K562 (cell line): ENCODE data around the gene SFTPB. TPM values are rescaled to one million over a fixed set of nuclear protein-coding genes. Genes with fewer than 3 reads are reported as not detected.

Source experiments
- ASH1L ChIP-seq: fragments of 450-650 bp; IDR thresholded peaks from 2 replicates; pipeline ENCODE4 v1.6.1; 2018; ENCODE audit warnings: borderline replicate concordance, mild to moderate bottlenecking, low read depth; ENCODE audit not compliant: partially characterized antibody
- HSF4 ChIP-seq: fragments of 250-450 bp; sonication (Bioruptor Pico); IDR thresholded peaks from 2 replicates; pipeline ENCODE4 v2.1.2; 2022; ENCODE audit warnings: mild to moderate bottlenecking, moderate library complexity, borderline replicate concordance
- NCOA1 ChIP-seq: fragments of 450-650 bp; IDR thresholded peaks from 2 replicates; pipeline ENCODE4 v1.6.1; 2016; ENCODE audit warnings: low read depth
- NCOA2 ChIP-seq, 2 experiments: fragments of 450-650 bp; IDR thresholded peaks; 2 replicates each; pipeline ENCODE4 v1.6.1; 2018; ENCODE audit warnings: mild to moderate bottlenecking in 2 of 2, moderate library complexity in 1 of 2; ENCODE audit not compliant: partially characterized antibody in 2 of 2
- POLR2B ChIP-seq: fragments of 450-650 bp; IDR thresholded peaks from 2 replicates; pipeline ENCODE4 v1.6.1; 2018; ENCODE audit warnings: low read depth; ENCODE audit not compliant: partially characterized antibody
- SAP30 ChIP-seq: fragments of 200-600 bp; sonication (generic); IDR thresholded peaks from 2 replicates; pipeline ENCODE4 v1.6.1; 2012; ENCODE audit warnings: borderline replicate concordance, low read depth, mild to moderate bottlenecking, moderate library complexity, low read length, control low read depth, inconsistent platforms; ENCODE audit not compliant: insufficient read depth, poor library complexity, severe bottlenecking
- SPI1 ChIP-seq: IDR thresholded peaks from 2 replicates; pipeline ENCODE4 v1.6.1; 2011; ENCODE audit warnings: low read depth, low read length, control low read depth, borderline replicate concordance
- THRB ChIP-seq: fragments of 450-650 bp; formaldehyde crosslinking; conservative IDR thresholded peaks from 2 replicates; pipeline ENCODE4 v1.4.0; 2022; ENCODE audit warnings: mild to moderate bottlenecking, missing genetic modification characterization
- TRIM24 ChIP-seq, 2 experiments: fragments of 450-650 bp; IDR thresholded peaks; 2 replicates each; pipeline ENCODE4 v1.6.1; 2016
- WHSC1 ChIP-seq: IDR thresholded peaks from one replicate; pipeline ENCODE4 v1.6.1; 2012; ENCODE audit warnings: low read length, control low read depth, inconsistent platforms
- ZNF143 ChIP-seq: sonication (generic); formaldehyde crosslinking; IDR thresholded peaks from 2 replicates; pipeline ENCODE4 v1.9.0; 2022; ENCODE audit warnings: mild to moderate bottlenecking, missing genetic modification reagents
- ZNF609 ChIP-seq: sonication (generic); formaldehyde crosslinking; IDR thresholded peaks from 2 replicates; pipeline ENCODE4 v1.8.1; 2023; ENCODE audit warnings: missing genetic modification reagents, mild to moderate bottlenecking, borderline replicate concordance
- polyA plus RNA-seq, 8 experiments: library from polyadenylated mRNA; depleted of rRNA in 4 of 8; stranded (reverse) in 5 of 8; unstranded in 3 of 8; fragments of >200 nt; fragmentation: Nextera tagmentation in 2 of 8; fragmentation: Illumina TruSeq in 1 of 8; extraction: Ambion mirVana in 2 of 8; extraction: Trizol in 1 of 8; gene quantifications; 2 replicates each; pipeline versions ENCODE4 v1.2.1 to v1.2.3, GENCODE V29; 2011 to 2014; ENCODE audit warnings: inconsistent platforms in 1 of 8, missing spikeins in 1 of 8
- total RNA-seq, 7 experiments: library from RNA; depleted of rRNA in 6 of 7; stranded (reverse); fragments of >200 nt in 6 of 7; fragmentation: Illumina TruSeq in 2 of 7; extraction: Trizol in 2 of 7; gene quantifications; 2 replicates each; pipeline versions ENCODE4 v1.2.1 to v1.2.3, GENCODE V29; 2011 to 2021; ENCODE audit warnings: low replicate concordance in 1 of 7

The SFTPB gene
- total and polyA plus RNA-seq, 9 of the 15 experiments (the other 6 are each of a cell fraction or from before 2014, with no cell fraction given): 0.03 to 7.0 TPM; not detected in 7

GRCh38 chr2:85675427-85675826 is 7.4 kb upstream of the SFTPB start (continued):
- TF ChIP-seq ZNF609: no peak
- no peak for TF ChIP-seq SPI1
- no peak for TF ChIP-seq NCOA2 (IDR thresholded peaks at IDR 0.05; ENCODE audit: partially characterized antibody in 2 of 2)
- no peak for TF ChIP-seq SAP30
- TF ChIP-seq ASH1L: no peak
- no peak for TF ChIP-seq THRB (CRISPR knock-in tag)
- no peak for TF ChIP-seq HSF4
- TF ChIP-seq TRIM24 (IDR thresholded peaks at IDR 0.05): no peak
- TF ChIP-seq NCOA1: no peak
- TF ChIP-seq WHSC1: no peak
- no peak for TF ChIP-seq POLR2B
- TF ChIP-seq ZNF143 (CRISPR knock-in tag): no peak
